Germinal center (tissue), 1 donor: ENCODE measurements around the gene NEXN.

Experiments used
- DNase-seq: peaks from one replicate; pipeline ENCODE4 v3.0.0; 2012; ENCODE audit warnings: mixed read lengths, low spot score

Gene NEXN

GRCh38 chr1:77888081-77888780 lies at the start of gene NEXN:
Gene NEXN (plus strand): TSS chr1:77888624. CDS start chr1:77916107, 27,483 bp downstream.
- DNase-seq: peak; percentile 13

DNA sequence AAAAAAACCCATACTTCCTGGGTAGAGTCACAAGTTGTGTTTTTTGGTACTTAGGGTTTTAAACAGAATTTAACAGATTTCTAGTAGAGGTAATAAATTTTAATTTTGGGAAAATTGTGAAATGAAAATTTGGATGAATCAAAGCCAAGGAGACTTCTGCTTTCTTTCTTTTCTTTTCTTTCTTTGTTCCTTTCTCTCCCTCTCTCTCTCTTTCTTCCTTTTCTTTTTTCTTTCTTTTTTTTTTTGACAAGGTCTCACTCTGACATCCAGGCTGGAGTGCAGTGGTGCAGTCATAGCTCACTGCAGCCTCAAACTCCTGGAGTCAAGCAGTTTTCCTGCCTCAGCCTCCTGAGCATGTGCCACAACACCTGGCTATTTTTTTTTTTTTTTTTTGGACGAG lies 46.9 kb upstream of the NEXN start:
- DNase-seq: no peak

- no peak for DNase-seq
Measured at GRCh38 chr1:77845951-77846350, 42.5 kb upstream of the NEXN start.

DNA sequence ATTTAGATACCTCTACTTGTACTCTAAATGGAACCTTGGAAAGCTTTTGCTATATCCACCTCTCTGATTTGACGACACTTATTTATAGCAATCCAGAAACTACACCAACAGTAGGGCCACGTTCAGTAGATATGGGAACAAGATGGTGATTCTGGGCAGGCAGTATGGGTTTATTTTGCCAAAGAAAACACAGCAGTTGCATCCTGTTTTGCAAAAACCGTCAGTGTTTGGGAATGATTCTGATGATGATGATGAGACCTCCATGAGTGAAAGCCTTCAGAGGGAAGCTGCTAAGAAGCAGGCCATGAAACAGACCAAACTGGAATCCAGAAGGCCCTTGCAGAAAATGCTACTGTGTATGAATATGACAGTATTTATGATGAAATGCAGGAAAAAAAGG lies 41.5 kb upstream of the NEXN start:
- DNase-seq: no peak

DNA sequence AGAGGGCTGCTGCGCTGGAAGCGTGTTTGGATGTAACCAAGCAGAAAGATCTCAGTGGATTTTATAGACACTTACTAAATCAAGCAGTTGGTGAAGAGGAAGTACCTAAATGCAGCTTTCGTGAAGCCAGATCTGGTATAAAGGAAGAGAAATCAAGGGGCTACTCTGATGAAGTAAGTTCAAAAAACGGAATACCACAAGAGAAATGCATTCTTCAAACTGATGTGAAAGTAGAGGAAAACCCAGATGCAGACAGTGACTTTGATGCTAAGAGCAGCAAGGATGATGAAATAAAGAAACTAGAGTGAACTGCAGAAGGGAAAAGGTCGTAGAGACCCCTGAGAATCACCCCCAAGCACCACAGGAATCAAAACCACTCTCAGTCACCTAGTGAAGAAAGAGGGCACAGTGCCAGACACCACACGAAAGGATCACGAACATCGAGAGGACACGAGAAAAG lies 40.8 kb upstream of the NEXN start:
- peak; percentile 31 for DNase-seq

DNA sequence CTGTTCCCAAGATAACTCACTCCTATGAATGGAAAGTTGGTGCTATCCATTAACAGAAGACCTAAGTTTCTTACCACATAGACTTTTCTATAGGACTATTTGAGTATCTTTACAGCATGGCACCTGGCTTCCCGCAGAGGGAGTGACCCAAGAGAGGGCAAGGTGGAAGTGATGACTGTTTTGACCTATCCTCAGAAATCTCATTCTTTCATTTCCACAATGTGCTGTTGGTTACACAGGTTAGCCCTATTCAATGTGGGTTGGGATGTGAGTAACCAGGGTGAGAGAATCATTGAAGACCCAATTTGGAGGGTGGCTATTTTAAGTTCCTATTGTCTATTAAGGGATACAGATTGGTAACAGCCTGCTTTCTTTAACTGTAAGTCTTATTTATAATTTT lies 38.3 kb upstream of the NEXN start:
- no peak for DNase-seq

GRCh38 chr1:77857552-77857951 lies 30.9 kb upstream of the NEXN start:
- DNase-seq: no peak

- DNase-seq: no peak
Measured at GRCh38 chr1:77858725-77859124, 29.7 kb upstream of the NEXN start.

DNA sequence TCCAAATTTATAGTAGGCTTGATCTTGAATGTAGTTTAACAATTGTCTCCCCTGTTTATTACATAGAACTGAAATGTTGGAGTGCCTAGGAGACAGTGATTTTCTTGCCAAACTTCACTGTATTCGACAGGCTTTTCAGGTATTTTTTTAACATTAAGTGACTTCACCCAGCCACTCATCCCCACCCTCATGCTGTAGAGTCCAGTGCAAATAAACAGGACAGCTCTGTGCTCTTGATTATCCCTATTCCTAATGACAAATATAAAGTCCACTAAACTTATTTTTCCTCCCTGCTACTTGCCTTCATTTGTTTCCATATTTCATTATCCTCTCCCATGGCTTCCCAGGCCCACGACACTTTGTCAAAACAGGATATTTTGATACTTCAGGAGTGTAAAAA lies 29.2 kb upstream of the NEXN start:
- no peak for DNase-seq

- DNase-seq: no peak
Measured at GRCh38 chr1:77866296-77866695, 22.1 kb upstream of the NEXN start.

DNA sequence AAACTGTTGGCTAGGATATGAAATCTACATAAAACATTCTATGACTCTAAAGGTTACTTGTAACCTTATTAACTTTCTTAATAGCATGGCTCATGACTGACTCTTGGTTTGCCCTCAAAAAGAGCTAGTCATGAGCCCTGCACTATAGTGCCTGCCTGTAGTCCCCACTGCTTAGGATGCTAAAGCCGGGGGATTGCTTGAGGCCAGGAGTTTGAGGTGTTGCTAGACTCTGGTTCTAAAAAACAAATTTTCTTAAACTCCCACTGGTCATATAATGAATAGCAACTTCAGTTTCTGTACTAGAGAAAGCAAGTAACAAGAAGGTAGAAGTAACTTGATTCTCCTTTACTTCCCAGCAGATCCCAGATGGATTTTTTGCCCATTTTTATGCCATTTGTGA lies 15.8 kb upstream of the NEXN start:
- DNase-seq: no peak

DNA sequence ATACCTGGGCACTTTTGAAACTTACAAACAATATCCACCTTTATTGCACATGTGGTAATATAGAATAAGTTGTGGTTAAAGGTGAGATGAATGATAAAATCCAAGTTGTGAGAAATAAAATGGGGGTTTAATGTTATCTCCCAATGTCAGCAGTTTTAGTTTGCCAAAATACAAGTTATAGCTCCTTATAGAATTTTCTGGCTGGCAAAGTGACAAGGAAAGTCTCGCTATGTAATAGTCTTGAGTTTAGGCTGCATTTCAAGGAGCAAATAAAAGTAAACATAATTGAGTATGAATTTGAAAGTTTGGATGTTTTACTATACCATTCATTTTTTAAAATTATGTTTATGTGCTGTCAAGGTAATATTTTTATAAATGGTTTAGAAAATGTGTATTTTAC lies 15.0 kb upstream of the NEXN start:
- DNase-seq: no peak

DNA sequence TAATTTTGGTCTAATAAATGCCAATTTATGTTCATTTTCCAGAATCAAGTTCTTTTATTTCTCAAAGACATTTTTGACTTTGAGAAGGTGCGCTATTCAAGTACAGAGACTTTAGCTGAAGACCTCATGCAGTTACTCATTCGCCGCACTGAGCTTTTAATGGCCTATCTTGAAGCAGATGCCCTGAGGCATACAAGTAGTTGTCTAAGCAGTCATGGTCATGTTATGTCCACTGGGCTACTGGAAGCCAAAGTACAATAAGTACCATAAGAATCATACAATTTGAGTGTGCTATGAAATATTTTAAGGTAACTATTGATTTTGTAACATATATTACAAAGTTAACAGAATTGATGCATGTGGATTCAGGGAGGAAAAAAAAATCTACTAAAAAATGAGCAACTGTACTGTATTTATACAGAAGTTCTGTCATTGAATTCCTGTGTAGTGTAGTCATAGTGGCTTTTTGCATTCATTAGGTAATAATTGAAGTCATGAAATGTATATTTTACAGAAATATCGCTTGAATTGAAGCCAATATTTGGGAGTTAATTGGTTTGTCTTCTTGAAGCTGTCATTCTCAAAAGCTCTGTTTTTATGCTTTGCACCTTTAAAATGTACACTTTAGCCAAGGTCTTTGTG lies 13.5 kb upstream of the NEXN start:
- DNase-seq: no peak

GRCh38 chr1:77876884-77877283 lies 11.5 kb upstream of the NEXN start:
- no peak for DNase-seq

- no peak for DNase-seq
Measured at GRCh38 chr1:77881061-77881460, 7.4 kb upstream of the NEXN start.

DNA sequence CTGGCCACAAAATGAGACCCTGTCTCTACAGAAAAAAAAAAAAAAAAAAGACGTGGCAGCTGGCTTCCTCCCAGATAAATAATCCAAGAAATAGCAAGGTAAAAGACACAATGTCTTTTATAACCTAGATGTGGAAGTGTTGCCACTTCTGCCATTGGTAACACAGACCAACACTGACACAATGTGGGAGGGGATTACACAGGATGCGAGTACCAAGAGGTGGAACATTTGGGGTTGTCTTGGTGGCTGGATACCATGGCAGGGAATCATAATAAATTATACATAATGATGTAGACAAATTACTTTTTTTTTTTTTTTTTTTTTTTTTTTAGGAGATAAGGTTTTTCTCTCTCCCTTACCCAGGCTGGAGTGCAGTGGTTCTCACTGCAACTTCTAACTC lies 6.0 kb upstream of the NEXN start:
- DNase-seq: no peak

- DNase-seq: peak; percentile 44
Measured at GRCh38 chr1:77888781-77889642, 588 bp downstream of the NEXN start.

DNA sequence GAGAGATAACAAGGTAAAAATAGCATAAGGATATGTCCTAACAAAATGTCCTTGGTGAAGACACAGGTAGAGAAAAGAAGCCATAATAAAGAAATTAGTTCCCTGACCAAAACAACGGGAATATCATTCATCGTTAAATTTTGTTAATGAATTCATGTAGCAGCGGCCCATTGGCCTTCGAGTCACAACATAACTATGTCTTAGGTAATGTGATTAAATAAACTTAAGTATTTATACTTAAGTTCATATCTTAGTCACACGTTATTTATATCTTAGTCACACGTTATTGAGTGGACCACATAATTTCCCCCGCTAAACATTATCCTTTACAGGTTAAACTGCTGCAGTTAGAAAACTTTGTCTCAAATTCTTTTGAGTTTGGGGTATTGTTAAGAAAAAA lies 1.2 kb downstream of the NEXN start:
- no peak for DNase-seq

- no peak for DNase-seq
Measured at GRCh38 chr1:77891200-77891599, 2.8 kb downstream of the NEXN start.

GRCh38 chr1:77899647-77900320 lies 11.4 kb downstream of the NEXN start:
- DNase-seq: no peak

DNA sequence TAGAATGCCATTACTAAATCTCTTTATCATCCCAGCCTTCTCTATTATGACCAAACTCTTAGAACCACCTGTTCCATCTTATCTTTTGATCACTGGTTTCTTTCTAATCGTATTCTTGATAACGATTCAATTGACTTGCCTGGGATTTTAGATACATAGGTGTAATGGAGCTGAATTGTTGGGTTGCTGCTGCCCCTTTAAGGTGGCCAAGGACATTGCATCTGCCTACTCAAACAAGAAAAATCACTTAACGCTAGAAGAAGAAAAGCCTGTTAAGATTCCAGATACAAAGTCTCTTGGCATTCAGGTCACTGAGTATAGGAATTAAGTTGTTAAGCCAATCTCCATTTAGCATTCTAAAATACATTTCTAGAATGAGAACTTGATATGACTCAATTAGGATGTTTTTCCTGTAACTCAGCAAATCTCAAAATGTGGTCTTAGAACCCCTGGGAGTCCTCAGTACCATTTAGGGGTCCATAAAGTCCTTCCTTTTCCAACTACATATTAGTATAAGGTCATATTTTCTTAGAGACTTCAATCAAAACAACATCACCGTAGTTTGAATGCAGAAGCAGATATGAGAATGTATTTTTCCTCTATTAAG lies 12.4 kb downstream of the NEXN start:
- peak; percentile 22 for DNase-seq

DNA sequence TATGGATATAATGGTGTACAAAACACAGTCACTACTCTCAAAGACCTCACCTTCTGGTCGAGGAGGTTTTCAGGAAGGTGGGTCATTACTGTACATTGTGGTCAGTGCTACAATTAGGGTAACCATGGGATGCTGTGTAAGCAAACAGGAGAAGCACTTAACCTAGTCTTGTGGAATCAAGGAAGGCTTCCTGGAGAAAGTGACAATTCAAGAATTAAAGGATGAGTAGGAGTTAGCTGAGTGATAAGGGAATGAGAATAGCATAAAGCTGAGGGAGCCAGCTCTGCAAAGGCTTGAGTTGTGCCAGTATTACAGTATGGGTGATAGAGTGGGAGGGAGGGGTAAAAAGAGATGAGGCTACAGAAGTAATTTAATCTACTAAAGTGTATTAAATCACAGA lies 17.2 kb downstream of the NEXN start:
- no peak for DNase-seq
